ENCODE results near the gene SLC23A3. TPM values are rescaled to one million over a fixed set of nuclear protein-coding genes. Genes with fewer than 3 reads are reported as not detected.
A peak's percentile ranks its signal among the peaks of the same experiment; 100 is the strongest.

The SLC23A3 gene
- total RNA-seq, 4 donors from 2014 or later = 0.23 to 1.1 (median 0.27) TPM; not detected in 1

GRCh38 chr2:219207134-219207883 lies 37.5 kb upstream of the SLC23A3 start:
- WGBS, 2 donors (ENCODE audit: low coverage in 1 of 2) = 0% methylated on average over 7 to 12 of the region's 22 CpGs
- H3K9me3 ChIP-seq = no peaks in the 10 kb centered on the region
- no peak for ATAC-seq

GRCh38 chr2:219206328-219207133 lies 36.7 kb upstream of the SLC23A3 start, which contains the start of gene ZFAND2B:
TSS of gene ZFAND2B (plus strand) at chr2:219206782. CDS start at chr2:219206988, 206 bp downstream.
- ATAC-seq = peak; percentile 98

More at GRCh38 chr2:219207134-219207883, 37.5 kb upstream of the SLC23A3 start:
- H3K27me3 ChIP-seq = no peaks in the 10 kb centered on the region
- H3K4me3 ChIP-seq = peak overlapping the region; percentile 59 to 68
- peaks cover 0 to 39% of the 10 kb centered on the region in 2 donors for H3K36me3 ChIP-seq
- TF ChIP-seq POLR2AphosphoS5 (IDR thresholded peaks at IDR 0.05) (no peak), POLR2A (IDR thresholded peaks at IDR 0.05) (no peak), EP300 (IDR thresholded peaks at IDR 0.05) (no peak), CTCF (IDR thresholded peaks at IDR 0.05) (no peak)
- peaks cover 0 to 29% (median 9%) of the 10 kb centered on the region in 3 donors for H3K4me1 ChIP-seq
- H3K27ac ChIP-seq = peak overlapping the region; percentile 73 to 99 (median 93)

GRCh38 chr2:219205981-219206327 lies 36.1 kb upstream of the SLC23A3 start:
- Histone ChIP-seq H3K27ac (peak overlapping the region; percentile 73 to 99 (median 93)), H3K4me3 (peak overlapping the region; percentile 59 to 68), H3K27me3 (no peaks in the 10 kb centered on the region), H3K36me3 (peaks cover 0 to 27% of the 10 kb centered on the region in 2 donors), H3K9me3 (no peaks in the 10 kb centered on the region), H3K4me1 (peaks cover 0 to 29% (median 9%) of the 10 kb centered on the region in 3 donors)
- no peak for ATAC-seq
- TF ChIP-seq POLR2A (IDR thresholded peaks at IDR 0.05) (no peak), CTCF (IDR thresholded peaks at IDR 0.05) (no peak), POLR2AphosphoS5 (IDR thresholded peaks at IDR 0.05) (no peak), EP300 (IDR thresholded peaks at IDR 0.05) (no peak)
- 10 to 12% methylated on average over 4 to 7 of the region's 7 CpGs for WGBS, 2 donors (ENCODE audit: low coverage in 1 of 2)

More at GRCh38 chr2:219206328-219207133, 36.7 kb upstream of the SLC23A3 start, which contains the start of gene ZFAND2B:
- Histone ChIP-seq H3K4me1 (peaks cover 0 to 29% (median 9%) of the 10 kb centered on the region in 3 donors), H3K4me3 (peak within 1 kb of the TSS; percentile 59 to 68), H3K9me3 (no peaks in the 10 kb centered on the region), H3K36me3 (peaks cover 0 to 33% of the 10 kb centered on the region in 2 donors), H3K27ac (peak within 1 kb of the TSS; percentile 73 to 99 (median 93)), H3K27me3 (no peaks in the 10 kb centered on the region)
- TF ChIP-seq CTCF (IDR thresholded peaks at IDR 0.05) (peak in 3 of 4 experiments; percentile 13 to 48 (median 44)), POLR2AphosphoS5 (IDR thresholded peaks at IDR 0.05) (peak; percentile 96), POLR2A (IDR thresholded peaks at IDR 0.05) (peak; percentile 90 to 94), EP300 (IDR thresholded peaks at IDR 0.05) (no peak)
- WGBS, 2 donors (ENCODE audit: low coverage in 1 of 2) = 0% methylated on average over 2 to 7 of the region's 76 CpGs

- Histone ChIP-seq H3K9me3 (no peaks in the 10 kb centered on the region), H3K4me1 (peaks cover 0 to 29% (median 9%) of the 10 kb centered on the region in 3 donors), H3K27me3 (peaks cover 4% of the 10 kb centered on the region), H3K27ac (no peak overlapping the region), H3K4me3 (no peak overlapping the region), H3K36me3 (peaks cover 0 to 19% of the 10 kb centered on the region in 2 donors)
- no peak for ATAC-seq
- TF ChIP-seq EP300 (IDR thresholded peaks at IDR 0.05) = no peak
- TF ChIP-seq POLR2AphosphoS5 (IDR thresholded peaks at IDR 0.05) = no peak
- TF ChIP-seq POLR2A (IDR thresholded peaks at IDR 0.05) = no peak
- TF ChIP-seq CTCF (IDR thresholded peaks at IDR 0.05) = no peak
- WGBS, 2 donors (ENCODE audit: low coverage in 1 of 2) = 68 to 72% methylated on average over 3 to 4 of the region's 5 CpGs
Measured at GRCh38 chr2:219205165-219205538, 35.3 kb upstream of the SLC23A3 start.
